Measurements from ENCODE around the gene NIN. TPM values are rescaled to one million over a fixed set of nuclear protein-coding genes. Genes with fewer than 3 reads are reported as not detected.

NIN gene
- polyA plus RNA-seq, 1 donor from 2014 or later = 47.6 TPM

DNA sequence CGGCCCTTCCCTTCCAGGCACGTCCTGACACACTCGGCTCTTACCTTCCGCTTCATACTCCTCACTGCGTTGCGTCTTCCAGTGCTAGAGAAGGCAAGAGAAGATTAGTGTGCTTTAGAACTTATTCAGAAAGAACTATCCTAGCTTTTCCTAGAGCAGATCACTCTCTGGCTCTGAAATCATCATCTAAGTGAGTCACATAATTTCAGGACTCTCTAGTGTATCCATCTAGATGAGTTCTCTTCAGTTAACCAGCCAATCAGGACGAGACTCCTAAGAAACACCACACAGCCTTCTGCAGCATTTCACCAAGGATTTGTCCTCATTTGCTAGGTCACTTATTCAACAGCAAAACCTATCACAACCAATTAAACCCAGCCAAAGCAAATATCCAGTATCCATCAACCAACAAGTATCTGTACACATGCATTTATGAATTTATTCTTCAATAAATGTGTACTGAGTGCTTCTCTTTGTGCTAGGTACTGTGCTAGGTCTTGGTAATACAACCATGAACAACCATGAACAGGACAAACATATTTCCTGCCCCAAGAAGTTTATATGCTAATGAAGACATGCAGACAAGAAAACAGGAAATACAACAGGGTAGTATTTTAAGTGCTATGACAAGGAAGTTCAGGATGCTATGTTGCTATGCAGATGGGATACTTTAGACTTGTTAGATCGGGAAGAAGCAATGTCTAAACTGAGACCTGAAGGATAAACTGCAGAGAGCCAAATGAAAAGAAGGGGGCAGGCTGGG is 52.1 kb downstream of the NIN start:
- no peaks in the 10 kb centered on the region for H3K27me3 ChIP-seq (ENCODE audit: insufficient read depth, low read depth, low read length)
- no peak for TF ChIP-seq RAD21 (conservative IDR thresholded peaks at IDR 0.05)
- no peak for TF ChIP-seq MXI1 (conservative IDR thresholded peaks at IDR 0.05; ENCODE audit: poor library complexity, severe bottlenecking)
- no peak for TF ChIP-seq SMC3 (conservative IDR thresholded peaks at IDR 0.05; ENCODE audit: poor library complexity)
- no peak for TF ChIP-seq TAF1 (IDR thresholded peaks at IDR 0.05; ENCODE audit: low read depth)

DNA sequence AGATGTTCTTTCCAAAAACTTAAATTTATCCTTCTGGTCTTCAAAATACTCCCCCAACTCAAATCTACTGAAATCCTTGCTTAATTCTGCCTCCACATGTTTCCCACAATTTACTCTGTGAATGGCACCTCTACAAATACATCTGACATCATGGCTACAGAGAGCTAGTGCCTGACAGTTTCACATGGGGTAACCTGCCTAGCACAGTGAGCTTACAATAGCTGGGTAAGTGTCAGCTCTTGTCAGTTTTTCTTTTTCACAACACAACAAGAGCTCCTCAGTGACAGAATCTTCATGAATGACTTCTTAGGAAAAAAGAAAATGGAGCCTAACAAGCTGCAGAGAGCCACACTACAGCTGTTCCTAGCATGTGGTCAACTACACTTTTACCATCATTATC is 54.4 kb downstream of the NIN start:
- Histone ChIP-seq H3K4me3 (ENCODE audit: low read length) (peak overlapping the region; percentile 22), H3K9me2 (ENCODE audit: insufficient read depth, low read length) (no peaks in the 10 kb centered on the region), H3K36me3 (ENCODE audit: insufficient read depth, low read length) (peaks cover 7% of the 10 kb centered on the region), H2AFZ (ENCODE audit: low read depth, low read length) (no peak overlapping the region), H4K20me1 (ENCODE audit: insufficient read depth) (no peaks in the 10 kb centered on the region), H3K27ac (ENCODE audit: low read length) (peak overlapping the region; percentile 78), H3K4me2 (ENCODE audit: low read length) (peak overlapping the region; percentile 53), H3K79me2 (replicated peaks; ENCODE audit: insufficient read depth, low read length) (no peaks in the 10 kb centered on the region), H3K9ac (ENCODE audit: low read length) (peak overlapping the region; percentile 22), H3K27me3 (ENCODE audit: insufficient read depth, low read depth, low read length) (no peaks in the 10 kb centered on the region), H3K9me3 (ENCODE audit: low read length) (no peaks in the 10 kb centered on the region), H3F3A (ENCODE audit: insufficient read depth, low read length, poor library complexity, severe bottlenecking) (peaks cover 3% of the 10 kb centered on the region)
- TF ChIP-seq MXI1 (conservative IDR thresholded peaks at IDR 0.05; ENCODE audit: poor library complexity, severe bottlenecking) (peak; percentile 78), EZH2 (IDR thresholded peaks at IDR 0.05; ENCODE audit: borderline replicate concordance, insufficient read depth, low read length, poor library complexity, severe bottlenecking) (no peak), SMC3 (conservative IDR thresholded peaks at IDR 0.05; ENCODE audit: poor library complexity) (no peak), RAD21 (conservative IDR thresholded peaks at IDR 0.05) (no peak), EP300 (conservative IDR thresholded peaks at IDR 0.05; ENCODE audit: poor library complexity, severe bottlenecking) (peak; percentile 96), POLR2AphosphoS5 (IDR thresholded peaks at IDR 0.05) (peak; percentile 84), TAF1 (IDR thresholded peaks at IDR 0.05; ENCODE audit: low read depth) (no peak), REST (IDR thresholded peaks at IDR 0.05; ENCODE audit: borderline replicate concordance) (no peak), CTCF (IDR thresholded peaks at IDR 0.05; ENCODE audit: poor library complexity, severe bottlenecking) (no peak)

More for the DNA sequence above, 52.1 kb downstream of the NIN start:
- no peaks in the 10 kb centered on the region for H3K36me3 ChIP-seq (ENCODE audit: insufficient read depth, low read length)
- H3K4me2 ChIP-seq (ENCODE audit: low read length) = no peak overlapping the region
- peaks cover 3% of the 10 kb centered on the region for H3F3A ChIP-seq (ENCODE audit: insufficient read depth, low read length, poor library complexity, severe bottlenecking)
- no peaks in the 10 kb centered on the region for H3K79me2 ChIP-seq (replicated peaks; ENCODE audit: insufficient read depth, low read length)
- H3K27ac ChIP-seq (ENCODE audit: low read length) = no peak overlapping the region
- H3K9me2 ChIP-seq (ENCODE audit: insufficient read depth, low read length) = no peaks in the 10 kb centered on the region
- no peaks in the 10 kb centered on the region for H3K9me3 ChIP-seq (ENCODE audit: low read length)
- no peak overlapping the region for H3K4me3 ChIP-seq (ENCODE audit: low read length)
- no peak overlapping the region for H2AFZ ChIP-seq (ENCODE audit: low read depth, low read length)
- H4K20me1 ChIP-seq (ENCODE audit: insufficient read depth) = no peaks in the 10 kb centered on the region
- H3K9ac ChIP-seq (ENCODE audit: low read length) = no peak overlapping the region
